ENCODE data around the gene APLP2. TPM values are rescaled to one million over a fixed set of nuclear protein-coding genes. Genes with fewer than 3 reads are reported as not detected.

The APLP2 gene
- total and polyA plus RNA-seq, 2 of the 13 experiments (the other 11 are each of a cell fraction or from before 2014, with no cell fraction given): 315 to 594 TPM

GRCh38 chr11:130163346-130164220 is 93.9 kb downstream of the APLP2 start (continued):
- TF ChIP-seq ZNF563 (CRISPR knock-in tag; IDR thresholded peaks at IDR 0.05) (no peak), ZNF383 (CRISPR knock-in tag; IDR thresholded peaks at IDR 0.05; ENCODE audit: borderline replicate concordance) (no peak), ZNF75D (CRISPR knock-in tag; IDR thresholded peaks at IDR 0.05; ENCODE audit: borderline replicate concordance) (no peak), ZNF121 (CRISPR knock-in tag; IDR thresholded peaks at IDR 0.05) (peak; percentile 98), GLI4 (CRISPR knock-in tag; IDR thresholded peaks at IDR 0.05; ENCODE audit: borderline replicate concordance) (no peak), FOXA3 (CRISPR knock-in tag; IDR thresholded peaks at IDR 0.05) (no peak), HHEX (CRISPR knock-in tag; IDR thresholded peaks at IDR 0.05) (no peak), ZNF33B (CRISPR knock-in tag; IDR thresholded peaks at IDR 0.05) (0 out of 2 replicates have a peak, but pooled peaks have one; percentile 42), THAP11 (CRISPR knock-in tag; IDR thresholded peaks at IDR 0.05) (peak; percentile 36; the same call in 1 of the 2 replicates), ZSCAN12 (CRISPR knock-in tag; IDR thresholded peaks at IDR 0.05) (no peak), SMARCE1 (IDR thresholded peaks at IDR 0.05; ENCODE audit: borderline replicate concordance) (no peak), E2F2 (CRISPR knock-in tag; IDR thresholded peaks at IDR 0.05; ENCODE audit: borderline replicate concordance) (no peak), ZMAT3 (CRISPR knock-in tag; conservative IDR thresholded peaks at IDR 0.05) (no peak), RNF2 (conservative IDR thresholded peaks at IDR 0.05; ENCODE audit: low read depth) (peak; percentile 46; the same call in 1 of the 2 replicates), MTF2 (CRISPR knock-in tag; IDR thresholded peaks at IDR 0.05; ENCODE audit: borderline replicate concordance) (no peak), HNRNPH1 (optimal IDR thresholded peaks at IDR 0.05; ENCODE audit: low read depth, low read length) (no peak), KLF16 (CRISPR knock-in tag; IDR thresholded peaks at IDR 0.05) (no peak), SRY (CRISPR knock-in tag; IDR thresholded peaks at IDR 0.05) (0 out of 2 replicates have a peak, but pooled peaks have one; percentile 43), IRF2 (CRISPR knock-in tag; IDR thresholded peaks at IDR 0.05) (peak; percentile 42; the same call in 1 of the 2 replicates), MTA1 (CRISPR knock-in tag; IDR thresholded peaks at IDR 0.05; ENCODE audit: borderline replicate concordance) (peak; percentile 37; the same call in 1 of the 2 replicates), ZNF792 (CRISPR knock-in tag; IDR thresholded peaks at IDR 0.05) (no peak), ZBTB3 (CRISPR knock-in tag; IDR thresholded peaks at IDR 0.05; ENCODE audit: borderline replicate concordance, low read depth) (no peak), STAT5B (CRISPR knock-in tag; IDR thresholded peaks at IDR 0.05) (no peak), RFX1 (IDR thresholded peaks at IDR 0.05) (no peak)
- TF ChIP-seq, protein P1, sequence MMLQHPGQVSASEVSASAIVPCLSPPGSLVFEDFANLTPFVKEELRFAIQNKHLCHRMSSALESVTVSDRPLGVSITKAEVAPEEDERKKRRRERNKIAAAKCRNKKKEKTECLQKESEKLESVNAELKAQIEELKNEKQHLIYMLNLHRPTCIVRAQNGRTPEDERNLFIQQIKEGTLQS (CRISPR knock-in tag; IDR thresholded peaks at IDR 0.05): no peak
- TF ChIP-seq, protein P2, sequence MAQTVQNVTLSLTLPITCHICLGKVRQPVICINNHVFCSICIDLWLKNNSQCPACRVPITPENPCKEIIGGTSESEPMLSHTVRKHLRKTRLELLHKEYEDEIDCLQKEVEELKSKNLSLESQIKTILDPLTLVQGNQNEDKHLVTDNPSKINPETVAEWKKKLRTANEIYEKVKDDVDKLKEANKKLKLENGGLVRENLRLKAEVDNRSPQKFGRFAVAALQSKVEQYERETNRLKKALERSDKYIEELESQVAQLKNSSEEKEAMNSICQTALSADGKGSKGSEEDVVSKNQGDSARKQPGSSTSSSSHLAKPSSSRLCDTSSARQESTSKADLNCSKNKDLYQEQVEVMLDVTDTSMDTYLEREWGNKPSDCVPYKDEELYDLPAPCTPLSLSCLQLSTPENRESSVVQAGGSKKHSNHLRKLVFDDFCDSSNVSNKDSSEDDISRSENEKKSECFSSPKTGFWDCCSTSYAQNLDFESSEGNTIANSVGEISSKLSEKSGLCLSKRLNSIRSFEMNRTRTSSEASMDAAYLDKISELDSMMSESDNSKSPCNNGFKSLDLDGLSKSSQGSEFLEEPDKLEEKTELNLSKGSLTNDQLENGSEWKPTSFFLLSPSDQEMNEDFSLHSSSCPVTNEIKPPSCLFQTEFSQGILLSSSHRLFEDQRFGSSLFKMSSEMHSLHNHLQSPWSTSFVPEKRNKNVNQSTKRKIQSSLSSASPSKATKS (CRISPR knock-in tag; IDR thresholded peaks at IDR 0.05): no peak
- TF ChIP-seq, protein P3, sequence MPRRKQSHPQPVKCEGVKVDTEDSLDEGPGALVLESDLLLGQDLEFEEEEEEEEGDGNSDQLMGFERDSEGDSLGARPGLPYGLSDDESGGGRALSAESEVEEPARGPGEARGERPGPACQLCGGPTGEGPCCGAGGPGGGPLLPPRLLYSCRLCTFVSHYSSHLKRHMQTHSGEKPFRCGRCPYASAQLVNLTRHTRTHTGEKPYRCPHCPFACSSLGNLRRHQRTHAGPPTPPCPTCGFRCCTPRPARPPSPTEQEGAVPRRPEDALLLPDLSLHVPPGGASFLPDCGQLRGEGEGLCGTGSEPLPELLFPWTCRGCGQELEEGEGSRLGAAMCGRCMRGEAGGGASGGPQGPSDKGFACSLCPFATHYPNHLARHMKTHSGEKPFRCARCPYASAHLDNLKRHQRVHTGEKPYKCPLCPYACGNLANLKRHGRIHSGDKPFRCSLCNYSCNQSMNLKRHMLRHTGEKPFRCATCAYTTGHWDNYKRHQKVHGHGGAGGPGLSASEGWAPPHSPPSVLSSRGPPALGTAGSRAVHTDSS (CRISPR knock-in tag; conservative IDR thresholded peaks at IDR 0.05): no peak

Data from HepG2 (cell line).